GF-D8 (cell line): ENCODE measurements around the gene KRT76.

Experiments used
- DNase-seq: peaks from one replicate; lab custom pipeline; 2025; lab: John Stamatoyannopoulos, UW

KRT76 gene

DNA sequence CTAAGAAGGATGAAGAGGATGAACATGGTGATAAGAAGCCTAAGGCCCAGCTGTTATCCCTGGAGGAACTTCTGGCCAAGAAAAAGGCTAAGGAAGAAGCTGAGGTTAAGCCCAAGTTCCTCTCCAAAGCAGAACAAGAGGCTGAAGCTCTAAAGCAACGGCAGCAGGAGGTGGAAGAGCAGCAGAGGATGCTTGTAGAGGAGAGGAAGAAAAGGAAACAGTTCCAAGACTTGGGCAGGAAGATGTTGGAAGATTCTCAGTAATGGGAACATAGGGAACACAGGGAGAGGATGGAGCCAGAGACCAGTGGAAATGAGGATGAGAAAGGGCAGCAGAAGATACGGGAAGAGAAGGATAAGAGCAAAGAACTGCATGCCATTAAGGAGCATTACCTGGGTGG, 46.4 kb downstream of the KRT76 start:
- no peak for DNase-seq

DNA sequence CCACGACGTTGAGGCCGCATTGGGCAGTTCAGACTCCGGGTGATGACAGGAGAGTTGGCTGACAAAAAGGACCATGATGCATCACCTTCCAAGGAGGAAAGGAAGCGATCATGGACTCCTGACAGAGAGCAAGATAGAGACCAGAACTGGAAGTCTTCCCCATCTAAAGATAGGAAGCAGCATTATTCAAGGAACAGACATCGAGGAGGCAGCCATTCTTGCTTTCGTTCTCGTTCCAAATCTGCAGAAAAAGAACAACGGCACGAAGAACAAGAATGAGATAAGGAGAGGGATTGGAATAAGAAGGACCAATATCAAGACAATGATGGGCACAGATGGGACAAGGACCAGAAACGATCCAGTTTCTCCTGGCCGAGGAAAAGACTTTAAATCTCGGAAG, 46.8 kb downstream of the KRT76 start:
- no peak for DNase-seq

- DNase-seq, result no peak
Observed at GRCh38 chr12:52729147-52729546, 48.0 kb downstream of the KRT76 start.

GRCh38 chr12:52728374-52728773, 48.8 kb downstream of the KRT76 start:
- DNase-seq, result no peak

DNA sequence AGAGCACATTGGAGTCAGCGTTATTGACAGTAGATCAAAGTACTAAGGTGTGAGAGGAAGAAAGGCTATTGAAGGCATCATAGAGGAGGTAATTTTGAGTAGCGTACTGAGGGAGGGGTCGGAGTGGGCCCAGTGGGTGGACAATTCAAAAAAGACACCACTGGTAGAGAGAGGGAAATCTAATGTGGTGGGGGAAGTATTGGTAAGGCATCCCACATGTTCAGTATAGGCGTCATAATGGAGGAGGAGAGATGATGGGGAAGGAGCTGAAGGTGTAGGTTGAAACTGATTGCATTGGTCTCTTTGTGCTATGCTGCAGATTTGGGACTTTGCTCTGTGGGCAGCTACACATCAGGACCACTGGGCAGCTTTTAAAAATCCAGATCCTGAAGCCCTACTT, 50.1 kb downstream of the KRT76 start:
- DNase-seq, result no peak

DNA sequence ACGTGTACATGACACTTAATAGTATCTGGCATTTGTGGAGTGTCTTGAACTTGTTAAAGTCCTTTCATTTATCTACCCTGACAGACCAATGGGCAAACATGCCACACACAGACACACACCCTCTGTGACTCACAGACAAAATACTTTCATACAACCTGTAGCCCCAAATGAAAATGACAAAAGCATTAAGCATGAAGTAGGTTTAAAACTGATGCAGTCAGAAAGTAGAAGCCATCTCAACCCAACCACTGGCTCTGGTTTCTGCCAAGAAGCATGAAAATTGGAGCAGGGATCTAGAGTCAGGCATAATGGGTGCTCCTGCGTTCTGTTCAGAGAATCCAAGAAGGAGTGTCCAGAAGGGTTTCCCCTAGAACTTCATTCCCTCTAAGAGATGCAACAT, 50.7 kb downstream of the KRT76 start:
- no peak for DNase-seq

GRCh38 chr12:52724384-52724783, 52.8 kb downstream of the KRT76 start:
- no peak for DNase-seq

- DNase-seq, result no peak
Observed at GRCh38 chr12:52722680-52723079, 54.5 kb downstream of the KRT76 start.

- DNase-seq, result no peak
Observed at GRCh38 chr12:52721838-52722470, 55.2 kb downstream of the KRT76 start.

GRCh38 chr12:52720365-52720886, 56.7 kb downstream of the KRT76 start:
- DNase-seq, result no peak
